GM21526 (cell line): ENCODE data around the gene SLC25A52.
"Not testable (repeated sequence)": the region's sequence is repeated elsewhere in the genome, so short reads cannot be mapped to it uniquely, and the experiment has no call there.

ENCODE experiments used
- ATAC-seq: cut with Tn5 transposase; IDR thresholded peaks from one replicate; pipeline ENCODE4 v1.9.1; 2021; ENCODE audit warnings: moderate library complexity; ENCODE audit not compliant: unreplicated experiment, low FRiP score

SLC25A52 gene

GRCh38 chr18:31760695-31761094 lies at the start of gene SLC25A52:
Gene SLC25A52, minus strand, starts transcription at chr18:31760880. Its CDS starts 219 bp downstream, at chr18:31760661.
- ATAC-seq, result no peak

GRCh38 chr18:31809049-31809448 lies 48.4 kb upstream of the SLC25A52 start:
- ATAC-seq, result not testable (repeated sequence)

GRCh38 chr18:31801078-31801477 lies 40.4 kb upstream of the SLC25A52 start:
- no peak for ATAC-seq

- not testable (repeated sequence) for ATAC-seq
These were observed 38.6 kb upstream of the SLC25A52 start for GRCh38 chr18:31799257-31799656.

- no peak for ATAC-seq
These were observed 37.7 kb upstream of the SLC25A52 start for GRCh38 chr18:31798399-31798798.

- ATAC-seq, result no peak
These were observed 35.1 kb upstream of the SLC25A52 start for GRCh38 chr18:31795747-31796146.

- no peak for ATAC-seq
These were observed 32.9 kb upstream of the SLC25A52 start for GRCh38 chr18:31793531-31793930.

GRCh38 chr18:31792580-31792911 lies 31.9 kb upstream of the SLC25A52 start:
- no peak for ATAC-seq

- ATAC-seq, result peak; percentile 96
These were observed 31.3 kb upstream of the SLC25A52 start for GRCh38 chr18:31791817-31792579.

GRCh38 chr18:31789409-31789808 lies 28.7 kb upstream of the SLC25A52 start:
- ATAC-seq, result no peak

GRCh38 chr18:31783059-31783458 lies 22.4 kb upstream of the SLC25A52 start:
- no peak for ATAC-seq

- no peak for ATAC-seq
These were observed 17.8 kb upstream of the SLC25A52 start for GRCh38 chr18:31778391-31778950.

GRCh38 chr18:31776093-31776492 lies 15.4 kb upstream of the SLC25A52 start:
- ATAC-seq, result no peak

GRCh38 chr18:31774962-31775361 lies 14.3 kb upstream of the SLC25A52 start:
- ATAC-seq, result peak; percentile 4

GRCh38 chr18:31774477-31774785 lies 13.8 kb upstream of the SLC25A52 start:
- ATAC-seq, result peak; percentile 85

- peak; percentile 43 for ATAC-seq
These were observed 13.2 kb upstream of the SLC25A52 start for GRCh38 chr18:31773774-31774476.

- ATAC-seq, result no peak
These were observed 12.0 kb upstream of the SLC25A52 start for GRCh38 chr18:31772699-31773098.

GRCh38 chr18:31750273-31750672 lies 10.4 kb downstream of the SLC25A52 start:
- no peak for ATAC-seq

GRCh38 chr18:31746396-31746795 lies 14.3 kb downstream of the SLC25A52 start:
- no peak for ATAC-seq

GRCh38 chr18:31744321-31745067 lies 16.2 kb downstream of the SLC25A52 start:
- ATAC-seq, result no peak

GRCh38 chr18:31743600-31743999 lies 17.1 kb downstream of the SLC25A52 start:
- not testable (repeated sequence) for ATAC-seq
